ENCODE measurements around the gene MYRFL.

- TF ChIP-seq EZH2phosphoT487 (IDR thresholded peaks at IDR 0.05; ENCODE audit: low read depth, severe bottlenecking, unreplicated experiment) (no peak), CTCF (IDR thresholded peaks at IDR 0.05; ENCODE audit: poor library complexity) (no peak), EZH2 (IDR thresholded peaks at IDR 0.05; ENCODE audit: borderline replicate concordance) (no peak)
Observed at GRCh38 chr12:69918287-69918686, 93.3 kb downstream of the MYRFL start.

Data from hepatocyte (in vitro differentiated cells).